ENCODE results near the gene CEL. TPM values are rescaled to one million over a fixed set of nuclear protein-coding genes. Genes with fewer than 3 reads are reported as not detected.
"Not testable (repeated sequence)": the region's sequence is repeated elsewhere in the genome, so short reads cannot be mapped to it uniquely, and the experiment has no call there.

Gene CEL
- total RNA-seq: 1 to 10 TPM; 2.9 to 3.0 TPM

DNA sequence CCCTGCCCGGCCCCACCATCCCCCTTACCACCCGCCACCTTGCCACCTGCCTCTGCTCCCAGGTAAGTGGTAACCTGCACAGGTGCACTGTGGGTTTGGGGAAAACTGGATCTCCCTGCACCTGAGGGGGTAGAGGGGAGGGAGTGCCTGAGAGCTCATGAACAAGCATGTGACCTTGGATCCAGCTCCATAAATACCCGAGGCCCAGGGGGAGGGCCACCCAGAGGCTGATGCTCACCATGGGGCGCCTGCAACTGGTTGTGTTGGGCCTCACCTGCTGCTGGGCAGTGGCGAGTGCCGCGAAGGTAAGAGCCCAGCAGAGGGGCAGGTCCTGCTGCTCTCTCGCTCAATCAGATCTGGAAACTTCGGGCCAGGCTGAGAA is at the start of gene CEL:
Gene CEL (plus strand): TSS at position 218 of the 382 bp plus-strand sequence. CDS start 22 bp downstream, at position 240.
- H3K9me3 Mint-ChIP-seq; POLR2A ChIA-PET; H3K4me3 Mint-ChIP-seq; CTCF ChIA-PET; H3K27me3 Mint-ChIP-seq; DNase-seq; ATAC-seq; intact Hi-C loops (cut with micrococcal nuclease): not testable (repeated sequence)
- peaks cover 17% of the 10 kb centered on the region for H3K36me3 Mint-ChIP-seq (ENCODE audit: low read depth)
- H3K27ac Mint-ChIP-seq: peak within 1 kb of the TSS; percentile 64
- peaks cover 45% of the 10 kb centered on the region for H3K4me1 Mint-ChIP-seq (ENCODE audit: low read depth)

DNA sequence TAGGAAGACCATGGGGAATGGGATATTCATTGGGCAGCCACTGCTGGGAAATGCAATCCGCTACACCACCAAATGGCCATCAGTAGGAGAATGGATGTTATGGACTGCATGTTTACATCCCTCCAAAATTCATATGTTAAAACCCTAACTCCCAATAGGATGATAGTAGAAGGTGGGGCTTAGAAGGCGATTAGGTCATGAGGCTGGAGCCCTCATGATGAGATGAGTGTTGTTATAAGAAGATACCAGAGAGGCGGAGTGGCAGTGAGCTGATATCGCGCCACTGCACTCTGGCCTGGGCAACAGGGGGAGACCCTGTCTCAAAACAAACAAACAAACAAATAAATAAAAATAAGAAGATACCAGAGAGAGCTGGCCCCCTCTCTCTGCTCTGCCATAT is 47.1 kb upstream of the CEL start:
- POLR2A ChIA-PET: no interaction called here
- intact Hi-C loops (cut with micrococcal nuclease): no loop called here

DNA sequence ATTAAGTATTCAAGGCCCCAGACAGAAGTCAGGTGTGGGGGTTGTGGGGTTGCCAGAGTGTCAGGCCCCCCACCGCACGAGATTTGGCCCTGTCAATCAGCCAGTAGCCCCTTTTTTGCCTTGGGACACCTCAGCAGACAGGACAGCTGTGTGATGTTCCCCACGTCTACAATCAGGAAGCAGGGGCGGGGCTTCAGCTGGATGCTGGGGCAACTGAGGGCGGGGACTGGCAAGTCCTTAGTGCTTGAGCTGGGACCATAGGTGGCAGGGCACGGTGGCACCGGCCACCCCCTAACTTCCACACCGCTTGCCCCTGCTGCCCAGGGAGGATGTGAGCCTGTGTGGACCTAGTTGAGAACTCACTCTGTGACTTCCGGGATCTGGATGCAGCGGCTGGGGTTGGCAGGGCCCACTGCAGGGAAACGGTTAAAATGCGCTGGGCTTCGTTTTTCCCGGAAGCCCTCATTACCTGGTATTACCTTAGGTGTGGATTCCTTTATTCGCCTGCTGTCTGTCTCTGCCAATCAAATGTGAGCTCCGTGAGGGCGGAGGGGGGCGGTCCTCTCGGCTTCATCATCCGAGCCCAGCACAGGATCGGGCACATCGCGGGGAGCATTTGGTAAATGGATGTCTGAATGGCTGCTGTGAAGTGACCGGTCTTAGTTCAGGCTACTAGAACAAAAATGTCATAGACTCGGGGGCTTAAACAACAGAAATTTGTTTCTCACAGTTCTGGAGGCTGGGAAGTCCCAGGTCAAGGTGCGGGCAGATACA is 38.5 kb upstream of the CEL start:
- peak overlapping the region; percentile 70 for H3K4me3 Mint-ChIP-seq
- ChIA-PET CTCF (interaction anchor here (0.8 to 3.2 kb wide), 13 partner anchors 8 to 158 kb away, joined by 3 to 41 read pairs (median 8); partner anchors contain the start of gene GTF3C5), POLR2A (interaction anchor here (1.3 kb wide), 1 partner anchor 7 kb away, joined by 5 read pairs; the partner anchor contains the start of gene GTF3C5)
- H3K4me1 Mint-ChIP-seq (ENCODE audit: low read depth): peaks cover 23% of the 10 kb centered on the region
- DNase-seq (peak; percentile 90), ATAC-seq (peak; percentile 74)
- intact Hi-C loops (cut with micrococcal nuclease): no loop called here
- peaks cover 3% of the 10 kb centered on the region for H3K27me3 Mint-ChIP-seq
- H3K36me3 Mint-ChIP-seq (ENCODE audit: low read depth): no peaks in the 10 kb centered on the region
- H3K9me3 Mint-ChIP-seq: no peaks in the 10 kb centered on the region
- peak overlapping the region; percentile 77 for H3K27ac Mint-ChIP-seq
- TF ChIP-seq, protein P1, sequence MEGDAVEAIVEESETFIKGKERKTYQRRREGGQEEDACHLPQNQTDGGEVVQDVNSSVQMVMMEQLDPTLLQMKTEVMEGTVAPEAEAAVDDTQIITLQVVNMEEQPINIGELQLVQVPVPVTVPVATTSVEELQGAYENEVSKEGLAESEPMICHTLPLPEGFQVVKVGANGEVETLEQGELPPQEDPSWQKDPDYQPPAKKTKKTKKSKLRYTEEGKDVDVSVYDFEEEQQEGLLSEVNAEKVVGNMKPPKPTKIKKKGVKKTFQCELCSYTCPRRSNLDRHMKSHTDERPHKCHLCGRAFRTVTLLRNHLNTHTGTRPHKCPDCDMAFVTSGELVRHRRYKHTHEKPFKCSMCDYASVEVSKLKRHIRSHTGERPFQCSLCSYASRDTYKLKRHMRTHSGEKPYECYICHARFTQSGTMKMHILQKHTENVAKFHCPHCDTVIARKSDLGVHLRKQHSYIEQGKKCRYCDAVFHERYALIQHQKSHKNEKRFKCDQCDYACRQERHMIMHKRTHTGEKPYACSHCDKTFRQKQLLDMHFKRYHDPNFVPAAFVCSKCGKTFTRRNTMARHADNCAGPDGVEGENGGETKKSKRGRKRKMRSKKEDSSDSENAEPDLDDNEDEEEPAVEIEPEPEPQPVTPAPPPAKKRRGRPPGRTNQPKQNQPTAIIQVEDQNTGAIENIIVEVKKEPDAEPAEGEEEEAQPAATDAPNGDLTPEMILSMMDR (IDR thresholded peaks at IDR 0.05): no peak

More for the DNA sequence above, 47.1 kb upstream of the CEL start:
- ATAC-seq (no peak), DNase-seq (no peak)
- H3K27ac Mint-ChIP-seq: no peak overlapping the region
- TF ChIP-seq, protein P1 (IDR thresholded peaks at IDR 0.05): no peak
- CTCF ChIA-PET: no interaction called here
- peaks cover 9% of the 10 kb centered on the region for H3K27me3 Mint-ChIP-seq
- peaks cover 5% of the 10 kb centered on the region for H3K9me3 Mint-ChIP-seq
- no peaks in the 10 kb centered on the region for H3K36me3 Mint-ChIP-seq (ENCODE audit: low read depth)
- H3K4me3 Mint-ChIP-seq: no peak overlapping the region
- H3K4me1 Mint-ChIP-seq (ENCODE audit: low read depth): no peaks in the 10 kb centered on the region

DNA sequence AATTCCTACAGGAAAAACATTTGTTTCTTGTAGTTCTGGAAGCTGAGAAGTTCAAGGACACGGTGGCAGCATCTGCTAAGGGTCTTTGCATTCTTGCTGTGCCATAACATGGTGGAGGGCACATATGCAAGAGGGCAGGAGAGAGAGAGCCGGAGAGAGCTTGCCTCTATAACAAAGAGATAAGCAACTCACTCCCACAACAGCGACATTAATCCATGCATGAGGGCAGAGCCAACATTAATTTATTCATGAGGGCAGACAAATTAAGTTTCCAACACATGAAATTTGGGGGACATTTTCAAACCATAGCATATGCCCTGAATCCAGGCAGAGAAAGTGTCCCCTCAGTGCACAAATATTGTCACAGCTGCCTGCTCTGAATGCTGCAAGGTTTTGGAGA is 35.4 kb upstream of the CEL start:
- intact Hi-C loops (cut with micrococcal nuclease): no loop called here
- DNase-seq (no peak), ATAC-seq (no peak)
- no peak overlapping the region for H3K27ac Mint-ChIP-seq
- peaks cover 25% of the 10 kb centered on the region for H3K4me1 Mint-ChIP-seq (ENCODE audit: low read depth)
- POLR2A ChIA-PET: no interaction called here
- H3K9me3 Mint-ChIP-seq: no peaks in the 10 kb centered on the region
- CTCF ChIA-PET: interaction anchor here (0.7 to 1.2 kb wide), 2 partner anchors 10 to 117 kb away, joined by 4 to 5 read pairs; no protein-coding TSS in a partner anchor
- H3K4me3 Mint-ChIP-seq: no peak overlapping the region
- TF ChIP-seq, protein P1 (IDR thresholded peaks at IDR 0.05): no peak
- peaks cover 6% of the 10 kb centered on the region for H3K36me3 Mint-ChIP-seq (ENCODE audit: low read depth)
- no peaks in the 10 kb centered on the region for H3K27me3 Mint-ChIP-seq

DNA sequence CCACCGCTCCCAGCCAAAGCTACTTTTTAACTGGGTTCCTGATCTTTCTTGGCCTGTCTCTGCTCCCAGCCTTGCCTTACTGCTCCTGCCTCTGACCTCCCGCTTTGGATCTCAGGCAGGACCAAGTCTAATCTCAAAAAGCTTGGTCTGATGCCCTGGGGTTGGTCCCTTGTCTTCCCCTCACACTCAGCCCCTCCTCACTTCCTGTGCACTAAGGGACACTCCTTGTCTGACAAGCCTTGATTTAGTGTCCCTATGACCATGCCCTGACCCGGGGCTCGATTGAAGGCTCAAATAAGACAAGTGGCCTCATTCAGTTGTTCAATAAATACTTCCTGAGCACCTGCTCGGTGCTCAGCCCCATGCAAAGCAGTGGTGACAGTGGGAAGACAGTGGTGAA is 34.6 kb upstream of the CEL start:
- intact Hi-C loops (cut with micrococcal nuclease): no loop called here
- no peak for ATAC-seq
- Mint-ChIP-seq H3K4me1 (ENCODE audit: low read depth) (peaks cover 31% of the 10 kb centered on the region), H3K4me3 (no peak overlapping the region), H3K36me3 (ENCODE audit: low read depth) (peaks cover 12% of the 10 kb centered on the region), H3K9me3 (peaks cover 4% of the 10 kb centered on the region), H3K27ac (peak overlapping the region; percentile 21), H3K27me3 (no peaks in the 10 kb centered on the region)
- ChIA-PET CTCF (interaction anchor here (0.7 to 1.2 kb wide), 3 partner anchors 9 to 117 kb away, joined by 4 to 5 read pairs (median 4); no protein-coding TSS in a partner anchor), POLR2A (no interaction called here)
- DNase-seq: no peak
- TF ChIP-seq, protein P1 (IDR thresholded peaks at IDR 0.05): no peak

Data from activated CD8-positive, alpha-beta T cell treated with anti-CD3 and anti-CD28 coated beads for 36 hours (primary cell).